IMR-90 (cell line): ENCODE measurements around the gene MEF2B. TPM values are rescaled to one million over a fixed set of nuclear protein-coding genes. Genes with fewer than 3 reads are reported as not detected.

Experiments
- ATAC-seq: fragments of 200-7000 bp; cut with Tn5 transposase; 2 replicates; pipeline ENCODE4 v1.9.1; 2020; ENCODE audit warnings: low read depth, mild to moderate bottlenecking, moderate library complexity
- BruUV-seq: library from RNA; stranded (reverse); fragments of 400-500 nt; replicated peaks from 2 replicates; lab custom pipeline; 2021; lab: Mats Ljungman, UMichigan
- CTCF ChIA-PET: fragments of 300-600 bp; formaldehyde crosslinking; extraction: SDS; loops from one replicate; lab custom pipeline; 2021; ENCODE audit warnings: antibody characterized with exemption; lab: Yijun Ruan, JAX
- POLR2A ChIA-PET: fragments of 300-600 bp; sonication (Branson Sonifier 250); formaldehyde crosslinking; loops from one replicate; lab custom pipeline; 2022; ENCODE audit warnings: antibody characterized with exemption; ENCODE audit not compliant: unreplicated experiment; lab: Charles Lee
- DNase-seq: peaks from one replicate; pipeline ENCODE4 v3.0.0; 2013
- H2AFZ ChIP-seq: replicated peaks from 2 replicates; pipeline ENCODE3; 2013; ENCODE audit warnings: low read length, mild to moderate bottlenecking; ENCODE audit not compliant: poor library complexity
- H2AK5ac ChIP-seq: 2 replicates; pipeline ENCODE4 v1.6.1; 2013; ENCODE audit warnings: low read depth, low read length, inconsistent platforms
- H2AK9ac ChIP-seq: replicated peaks from 2 replicates; pipeline ENCODE3; 2013; ENCODE audit warnings: mild to moderate bottlenecking, low read depth, low read length, moderate library complexity; ENCODE audit not compliant: poor library complexity
- H2BK120ac ChIP-seq: 2 replicates; pipeline ENCODE4 v1.6.1; 2013; ENCODE audit warnings: low read depth, low read length, inconsistent platforms
- H2BK15ac ChIP-seq: 3 replicates; pipeline ENCODE4 v1.6.1; 2013; ENCODE audit warnings: low read depth, low read length, inconsistent platforms
- H2BK20ac ChIP-seq: 2 replicates; pipeline ENCODE4 v1.6.1; 2013; ENCODE audit warnings: low read depth, mild to moderate bottlenecking, inconsistent platforms, low read length, moderate library complexity
- H2BK5ac ChIP-seq: 2 replicates; pipeline ENCODE4 v1.6.1; 2013; ENCODE audit warnings: mild to moderate bottlenecking, low read depth, low read length, inconsistent platforms; ENCODE audit not compliant: poor library complexity, severe bottlenecking
- H3K14ac ChIP-seq: replicated peaks from 2 replicates; pipeline ENCODE4 v1.6.1; 2013; ENCODE audit warnings: low read depth, low read length, inconsistent platforms
- H3K18ac ChIP-seq: 2 replicates; pipeline ENCODE4 v1.6.1; 2013; ENCODE audit warnings: low read depth, low read length, control low read depth
- H3K23ac ChIP-seq: 2 replicates; pipeline ENCODE4 v1.6.1; 2013; ENCODE audit warnings: low read depth, low read length, inconsistent platforms
- H3K27ac ChIP-seq: 2 replicates; pipeline ENCODE4 v1.5.1; 2013; ENCODE audit warnings: mild to moderate bottlenecking, control low read depth, low read length; ENCODE audit not compliant: insufficient read depth
- H3K27me3 ChIP-seq: 2 replicates; pipeline ENCODE4 v1.6.1; 2013; ENCODE audit warnings: low read length; ENCODE audit not compliant: control insufficient read depth, insufficient read depth
- H3K36me3 ChIP-seq: 2 replicates; pipeline ENCODE4 v1.6.1; 2013; ENCODE audit warnings: low read length, mixed read lengths; ENCODE audit not compliant: control insufficient read depth, insufficient read depth
- H3K4ac ChIP-seq: 2 replicates; pipeline ENCODE4 v1.6.1; 2013; ENCODE audit warnings: low read depth, low read length, inconsistent platforms
- H3K4me1 ChIP-seq: 2 replicates; pipeline ENCODE4 v1.6.1; 2013; ENCODE audit warnings: low read length, mixed read lengths; ENCODE audit not compliant: control insufficient read depth, insufficient read depth
- H3K4me2 ChIP-seq: 2 replicates; pipeline ENCODE4 v1.6.1; 2013; ENCODE audit warnings: low read depth, mild to moderate bottlenecking, control low read depth, low read length, moderate library complexity
- H3K4me3 ChIP-seq: 2 replicates; pipeline ENCODE4 v1.5.1; 2013; ENCODE audit warnings: low read depth, mild to moderate bottlenecking, control low read depth, low read length, moderate library complexity; ENCODE audit not compliant: insufficient read depth
- H3K56ac ChIP-seq: 2 replicates; pipeline ENCODE4 v1.6.1; 2013; ENCODE audit warnings: low read length, inconsistent platforms; ENCODE audit not compliant: insufficient read depth; ENCODE audit errors: extremely low read depth
- H3K79me1 ChIP-seq, 2 experiments: 2 replicates each; pipeline ENCODE4 v1.6.1; 2013; ENCODE audit warnings: low read length in 2 of 2, inconsistent platforms in 1 of 2, low read depth in 1 of 2
- H3K9ac ChIP-seq: 2 replicates; pipeline ENCODE4 v1.6.1; 2013; ENCODE audit warnings: low read depth, low read length, control low read depth
- H3K9me1 ChIP-seq: 2 replicates; pipeline ENCODE4 v1.6.1; 2013; ENCODE audit warnings: low read length, inconsistent platforms; ENCODE audit not compliant: insufficient read depth
- H3K9me3 ChIP-seq: 2 replicates; pipeline ENCODE4 v1.6.1; 2013; ENCODE audit warnings: low read length; ENCODE audit not compliant: control insufficient read depth, insufficient read depth
- H4K20me1 ChIP-seq: 2 replicates; pipeline ENCODE4 v1.6.1; 2013; ENCODE audit warnings: low read length, inconsistent platforms; ENCODE audit not compliant: insufficient read depth
- H4K5ac ChIP-seq: 2 replicates; pipeline ENCODE4 v1.6.1; 2013; ENCODE audit warnings: mild to moderate bottlenecking, low read depth, low read length, control low read depth
- H4K8ac ChIP-seq, 2 experiments: 2 replicates each; pipeline ENCODE4 v1.6.1; 2013; ENCODE audit warnings: low read depth in 2 of 2, low read length in 2 of 2, control low read depth in 1 of 2, inconsistent platforms in 1 of 2
- H4K91ac ChIP-seq: 2 replicates; pipeline ENCODE4 v1.6.1; 2013; ENCODE audit warnings: low read depth, low read length, inconsistent platforms; ENCODE audit not compliant: insufficient read depth
- MXI1 ChIP-seq: IDR thresholded peaks from 2 replicates; pipeline ENCODE4 v1.6.1; 2012; ENCODE audit warnings: low read depth, mild to moderate bottlenecking, low read length, moderate library complexity, borderline replicate concordance
- NFE2L2 ChIP-seq: fragments of 150-350 bp; IDR thresholded peaks from 2 replicates; pipeline ENCODE4 v1.6.1; 2016; ENCODE audit warnings: low read depth, mild to moderate bottlenecking, low read length
- POLR2A ChIP-seq: IDR thresholded peaks from 2 replicates; pipeline ENCODE4 v1.6.1; 2012; ENCODE audit warnings: mild to moderate bottlenecking, low read depth, low read length
- dilution Hi-C: fragments of 300-500 bp; cut with HindIII; formaldehyde crosslinking; loops from one replicate; pipeline ENCODE4 v1.14.3; 2018; ENCODE audit warnings: low sequenced_read_pairs; ENCODE audit not compliant: unreplicated experiment
- in situ Hi-C: fragments of 300-500 bp; cut with MboI; formaldehyde crosslinking; loops from 3 replicates; pipeline ENCODE4 v1.14.3; 2019; ENCODE audit warnings: low sequenced_read_pairs, inconsistent platforms, mixed read lengths
- intact Hi-C: fragments of 100-400 bp; cut with micrococcal nuclease; formaldehyde crosslinking; loops from 2 replicates; pipeline ENCODE4 v1.10.0; 2022
- polyA plus RNA-seq, 3 experiments: library from polyadenylated mRNA; depleted of rRNA; stranded (reverse); fragments of >200 nt; gene quantifications; 2 replicates each; pipeline ENCODE4 v1.2.3, GENCODE V29; 2012; ENCODE audit warnings: low replicate concordance in 1 of 3
- total RNA-seq: library from RNA; depleted of rRNA; stranded (reverse); fragments of >200 nt; gene quantifications from 2 replicates; pipeline ENCODE4 v1.2.3, GENCODE V29; 2012

MEF2B gene
- total and polyA plus RNA-seq, 2 of the 4 experiments (the other 2 are of a cell fraction): 0.18 to 0.94 TPM

- CTCF ChIA-PET: interaction anchor here (0.6 kb wide), 1 partner anchor 204 kb away, joined by 3 read pairs; the partner anchor contains the start of genes COPE and DDX49
- dilution Hi-C loops: no loop called here
- no TSS peak for BruUV-seq
Observed at GRCh38 chr19:19123386-19123785, 46.7 kb downstream of the MEF2B start.

More at GRCh38 chr19:19123386-19123785, 46.7 kb downstream of the MEF2B start:
- Histone ChIP-seq H4K5ac (no peak overlapping the region), H3K9ac (no peak overlapping the region), H3K9me3 (0 out of 2 replicates have a peak, but pooled peaks cover 2% of the 10 kb centered on the region), H3K79me1 (no peaks in the 10 kb centered on the region), H3K27ac (no peak overlapping the region), H3K36me3 (peaks cover 11% of the 10 kb centered on the region; the same call in 1 of the 2 replicates), H3K4ac (no peak overlapping the region), H3K4me3 (no peak overlapping the region), H4K8ac (no peak overlapping the region), H2AK9ac (no peak overlapping the region), H2AFZ (no peak overlapping the region), H3K18ac (no peak overlapping the region), H4K91ac (no peak overlapping the region), H2AK5ac (no peak overlapping the region), H3K56ac (no peak overlapping the region), H3K9me1 (no peaks in the 10 kb centered on the region), H3K23ac (no peak overlapping the region), H2BK120ac (no peak overlapping the region), H3K4me2 (no peak overlapping the region), H2BK20ac (no peak overlapping the region), H3K14ac (no peak overlapping the region), H2BK5ac (no peak overlapping the region), H3K27me3 (no peaks in the 10 kb centered on the region), H3K4me1 (no peaks in the 10 kb centered on the region), H4K20me1 (no peaks in the 10 kb centered on the region), H2BK15ac (no peak overlapping the region)
- DNase-seq (no peak), ATAC-seq (no peak)
- POLR2A ChIA-PET: no interaction called here
- intact Hi-C loops: no loop called here
- in situ Hi-C loops: no loop called here
- TF ChIP-seq MXI1: no peak
- TF ChIP-seq POLR2A: no peak
- TF ChIP-seq NFE2L2: no peak
